ENCODE measurements around the gene TAC4. TPM values are rescaled to one million over a fixed set of nuclear protein-coding genes. Genes with fewer than 3 reads are reported as not detected.

Gene TAC4
- total and polyA plus RNA-seq, 2 donors (not counting 3 experiments of a cell fraction or from before 2014, with no cell fraction given): 0.19 TPM; not detected in 1

DNA sequence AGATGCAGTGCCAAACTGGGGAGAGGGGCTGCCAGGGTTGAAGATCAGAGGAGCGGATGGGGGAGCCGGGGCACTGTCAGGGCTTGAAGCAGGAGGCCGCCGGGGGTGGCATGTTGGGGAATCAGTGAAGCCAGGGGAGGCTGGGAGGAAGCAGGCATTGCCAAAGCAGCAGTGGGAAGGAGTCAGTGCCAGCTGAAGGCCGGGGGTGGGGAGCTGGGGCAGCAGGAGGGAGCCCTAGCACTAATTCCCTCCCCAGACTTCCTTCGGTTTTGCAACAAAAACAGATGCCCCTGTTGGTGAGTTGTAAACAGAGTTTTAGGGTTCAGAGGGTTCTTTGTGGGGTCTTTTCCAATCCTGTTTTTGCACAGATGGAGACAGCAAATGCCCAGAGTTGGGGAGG is 10.9 kb upstream of the TAC4 start:
- POLR2A ChIA-PET: no interaction called here
- BruUV-seq (replicated peaks): no TSS peak
- H4K20me1 ChIP-seq (replicated peaks; ENCODE audit: control insufficient read depth, extremely low read depth, insufficient read depth, low read length): no peaks in the 10 kb centered on the region
- dilution Hi-C loops (cut with MboI; ENCODE audit: extremely low pct_ligation_motif_present, low sequenced_read_pairs): no loop called here
- DNase-seq (ENCODE audit: low read depth, low spot score) (no peak), FAIRE-seq (no peak)
- H3K9me3 ChIP-seq (replicated peaks; ENCODE audit: control insufficient read depth, insufficient read depth, low read length): no peaks in the 10 kb centered on the region
- H3K27ac ChIP-seq (ENCODE audit: insufficient read depth, low read depth, low read length): no peak overlapping the region
- no peaks in the 10 kb centered on the region for H3K4me1 ChIP-seq (ENCODE audit: control insufficient read depth, extremely low read depth, insufficient read depth, low read length)
- no peaks in the 10 kb centered on the region for H3K36me3 ChIP-seq (ENCODE audit: control insufficient read depth in 2 of 2, extremely low read depth in 1 of 2, insufficient read depth in 2 of 2, low read length in 2 of 2)
- no peak overlapping the region for H3K4me2 ChIP-seq (ENCODE audit: insufficient read depth, low read length)
- no peaks in the 10 kb centered on the region for H3K9me1 ChIP-seq (replicated peaks; ENCODE audit: control insufficient read depth, extremely low read depth, insufficient read depth, low read length)
- H3K9ac ChIP-seq (replicated peaks; ENCODE audit: extremely low read depth, insufficient read depth, low read length): no peak overlapping the region
- peaks cover 3% of the 10 kb centered on the region in 2 experiments for H3K27me3 ChIP-seq (ENCODE audit: control insufficient read depth in 2 of 2, insufficient read depth in 2 of 2, low read length in 2 of 2)
- intact Hi-C loops (cut with micrococcal nuclease): no loop called here
- H3K4me3 ChIP-seq (replicated peaks in 1 of 3; ENCODE audit: insufficient read depth in 1 of 3, low read depth in 1 of 3, low read length in 3 of 3): no peak overlapping the region
- H3K79me2 ChIP-seq (ENCODE audit: control insufficient read depth, insufficient read depth, low read length): no peaks in the 10 kb centered on the region
- no peak overlapping the region for H2AFZ ChIP-seq (ENCODE audit: low read depth, low read length)
- TF ChIP-seq MAX (IDR thresholded peaks at IDR 0.05; ENCODE audit: insufficient read depth, insufficient read length) (no peak), FOS (IDR thresholded peaks at IDR 0.05; ENCODE audit: borderline replicate concordance, insufficient read depth, low read length) (no peak), CTCF (IDR thresholded peaks at IDR 0.05; ENCODE audit: extremely low read depth in 1 of 2, insufficient read depth in 1 of 2, low read depth in 1 of 2, low read length in 2 of 2) (no peak), JUN (IDR thresholded peaks at IDR 0.05; ENCODE audit: borderline replicate concordance, insufficient read depth, insufficient read length, low read depth) (no peak), POLR2AphosphoS5 (IDR thresholded peaks at IDR 0.05; ENCODE audit: insufficient read depth, low read depth, low read length) (no peak), GATA2 (IDR thresholded peaks at IDR 0.05; ENCODE audit: insufficient read depth, insufficient read length, low read depth, low read length) (no peak), MYC (IDR thresholded peaks at IDR 0.05; ENCODE audit: low read depth, low read length) (no peak), EZH2 (IDR thresholded peaks at IDR 0.05; ENCODE audit: borderline replicate concordance, low read depth, low read length, severe bottlenecking) (no peak)
- CTCF ChIA-PET: interaction anchor here (2.1 to 26.9 kb wide), 2 partner anchors 139 to 291 kb away, joined by 6 to 590 read pairs; partner anchors contain the start of gene DLX3
